ENCODE measurements around the gene SH3RF3.

SH3RF3 gene

DNA sequence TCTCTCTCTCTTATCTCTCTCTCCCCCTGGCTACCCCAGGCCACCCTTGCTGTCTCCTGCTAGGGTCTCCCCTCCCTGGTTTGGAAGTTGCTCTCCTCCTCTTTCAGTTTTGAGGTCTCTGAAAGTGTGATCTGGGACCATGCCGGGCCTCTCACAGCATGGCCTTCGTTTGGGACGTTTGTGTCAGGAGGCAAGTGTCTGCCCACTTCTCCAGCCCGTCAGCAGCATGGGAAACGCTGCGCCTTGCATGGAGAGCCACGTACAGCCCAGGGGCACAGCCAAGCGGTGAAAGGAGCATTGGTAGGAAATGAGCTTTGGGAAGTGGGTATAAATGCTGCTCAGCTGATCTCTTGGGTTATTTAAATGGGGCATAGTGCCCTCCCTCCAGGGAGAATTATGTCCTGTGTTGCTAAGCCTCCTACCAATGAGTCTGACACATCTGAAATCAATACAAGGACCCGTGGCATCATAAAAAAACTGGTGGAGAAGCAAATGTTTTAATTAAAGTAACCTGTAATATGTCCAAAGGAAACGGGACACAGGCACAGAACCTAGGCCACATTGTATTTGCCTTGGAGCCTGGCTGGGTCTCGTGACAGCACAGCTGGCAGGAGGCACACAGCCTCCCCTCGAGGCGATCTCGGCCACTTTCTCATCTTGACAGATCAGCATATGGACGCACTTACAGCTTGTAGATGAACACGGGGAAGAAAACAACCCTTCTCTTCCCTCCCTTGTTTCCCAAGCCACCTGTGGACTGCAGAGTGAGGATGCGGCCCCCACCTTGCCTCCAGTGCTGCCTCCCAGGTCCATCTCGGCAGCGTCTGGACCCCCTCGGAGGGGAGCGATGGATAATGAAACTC is 72.7 kb downstream of the SH3RF3 start:
- DNase-seq (ENCODE audit: low read depth in 2 of 2) = no peak

DNA sequence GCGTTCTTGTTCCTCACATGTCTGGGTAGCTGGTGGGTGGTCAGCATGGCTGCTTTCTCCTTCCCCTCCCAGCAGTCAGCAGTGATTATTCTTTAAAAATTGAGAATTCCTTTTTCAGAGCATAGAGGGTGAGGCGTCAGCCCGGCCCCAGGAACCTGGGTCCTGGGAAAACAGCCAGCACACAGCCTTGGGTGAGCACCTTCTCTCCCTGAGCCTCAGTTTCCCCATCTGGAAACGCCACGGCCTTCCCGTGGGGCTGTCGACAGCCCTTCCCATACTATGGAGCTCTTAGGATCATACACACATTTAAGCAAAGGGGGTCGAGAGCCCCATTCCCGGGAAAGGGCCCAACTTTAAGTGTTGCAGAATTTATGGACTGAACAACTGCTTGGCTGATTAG is 73.5 kb downstream of the SH3RF3 start:
- no peak for DNase-seq (ENCODE audit: low read depth in 2 of 2)

GRCh38 chr2:109203246-109204011 is 74.4 kb downstream of the SH3RF3 start:
- DNase-seq (ENCODE audit: low read depth in 2 of 2) = no peak

DNA sequence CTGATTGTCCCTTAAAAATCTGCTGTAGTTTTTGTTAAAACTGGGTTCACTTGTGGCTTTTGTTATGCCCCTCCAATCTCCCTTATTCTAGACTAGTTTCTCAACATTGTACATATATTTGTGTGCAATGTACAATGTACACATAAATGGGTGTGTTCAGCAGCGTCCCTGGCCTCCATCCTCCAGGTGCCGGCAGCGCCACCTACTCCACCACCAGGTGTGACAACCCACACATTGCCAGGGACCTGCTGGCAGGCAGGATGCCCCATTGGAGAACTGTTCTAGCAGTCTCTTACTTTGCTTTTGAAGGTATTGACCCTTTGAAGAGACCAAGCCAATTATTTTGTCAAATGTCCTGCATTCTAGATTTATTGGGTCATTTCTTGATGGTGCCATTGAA is 75.4 kb downstream of the SH3RF3 start:
- DNase-seq (ENCODE audit: low read depth in 2 of 2) = no peak

DNA sequence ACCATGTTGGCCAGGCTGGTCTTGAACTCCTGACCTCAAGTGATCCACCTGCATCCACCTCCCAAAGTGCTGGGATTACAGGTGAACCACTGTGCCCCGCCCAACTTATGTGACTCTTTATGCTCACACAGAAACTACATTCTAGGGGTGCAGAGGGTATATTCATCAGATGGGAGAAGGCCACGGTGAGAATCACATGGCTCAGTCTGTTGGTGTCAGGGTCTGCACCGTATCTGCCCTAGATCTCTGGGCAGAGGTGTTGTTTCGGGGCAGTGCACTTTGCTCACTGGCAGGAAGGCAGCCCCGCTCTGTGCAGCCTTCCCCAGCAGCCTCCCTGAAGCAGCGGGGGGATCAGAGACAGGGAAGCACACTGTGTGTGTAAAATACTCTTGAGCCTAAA is 76.4 kb downstream of the SH3RF3 start:
- no peak for DNase-seq (ENCODE audit: low read depth in 2 of 2)

- no peak for DNase-seq (ENCODE audit: low read depth in 2 of 2)
These were observed 77.7 kb downstream of the SH3RF3 start for GRCh38 chr2:109206569-109207146.

DNA sequence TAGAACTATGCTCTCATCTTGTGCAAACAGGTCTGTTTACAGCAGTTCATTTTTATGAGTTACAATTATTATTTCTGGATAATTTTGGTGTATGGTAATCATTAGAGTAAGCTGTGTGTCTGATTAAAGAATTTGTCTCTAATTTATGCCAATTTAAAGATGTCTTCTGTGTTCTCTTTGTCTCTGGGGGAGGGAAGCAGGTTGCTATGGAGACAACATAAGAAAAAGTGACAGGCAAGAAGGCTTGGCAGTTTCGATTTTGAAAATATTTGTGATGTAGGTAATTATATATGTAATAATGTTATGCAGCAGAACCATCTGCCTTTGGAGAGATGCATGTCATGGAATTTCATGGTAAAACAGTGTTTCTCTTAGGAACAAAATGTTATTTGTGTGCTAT is 78.2 kb downstream of the SH3RF3 start:
- DNase-seq (ENCODE audit: low read depth in 2 of 2) = no peak

- DNase-seq (ENCODE audit: low read depth in 2 of 2) = no peak
These were observed 79.3 kb downstream of the SH3RF3 start for GRCh38 chr2:109208071-109208950.

GRCh38 chr2:109208951-109209335 is 79.9 kb downstream of the SH3RF3 start:
- DNase-seq (ENCODE audit: low read depth in 2 of 2) = no peak

DNA sequence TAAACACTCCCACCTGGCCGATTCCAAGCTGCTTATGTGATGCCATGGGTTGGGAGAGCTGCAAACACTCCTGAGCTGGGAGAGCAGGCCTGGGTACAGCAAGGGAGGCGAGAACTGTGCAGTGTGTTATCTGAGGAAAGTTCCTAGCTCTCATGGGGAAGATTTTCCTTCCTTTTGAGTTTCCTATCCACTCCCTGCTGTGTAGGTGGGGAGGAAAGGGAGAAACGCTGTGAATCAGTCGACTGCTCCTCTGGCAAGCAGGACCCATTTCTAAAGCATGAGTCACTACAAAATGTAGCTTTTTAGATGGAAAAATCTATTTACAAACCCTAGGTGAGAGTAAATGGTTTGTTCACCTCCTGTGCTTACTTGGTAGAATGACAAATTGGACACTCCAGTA is 80.4 kb downstream of the SH3RF3 start:
- no peak for DNase-seq (ENCODE audit: low read depth in 2 of 2)

- DNase-seq (ENCODE audit: low read depth in 2 of 2) = no peak
These were observed 80.9 kb downstream of the SH3RF3 start for GRCh38 chr2:109209941-109210340.

GRCh38 chr2:109210431-109211200 is 81.6 kb downstream of the SH3RF3 start:
- DNase-seq (ENCODE audit: low read depth in 2 of 2) = no peak

- DNase-seq (ENCODE audit: low read depth in 2 of 2) = no peak
These were observed 82.3 kb downstream of the SH3RF3 start for GRCh38 chr2:109211315-109211714.

DNA sequence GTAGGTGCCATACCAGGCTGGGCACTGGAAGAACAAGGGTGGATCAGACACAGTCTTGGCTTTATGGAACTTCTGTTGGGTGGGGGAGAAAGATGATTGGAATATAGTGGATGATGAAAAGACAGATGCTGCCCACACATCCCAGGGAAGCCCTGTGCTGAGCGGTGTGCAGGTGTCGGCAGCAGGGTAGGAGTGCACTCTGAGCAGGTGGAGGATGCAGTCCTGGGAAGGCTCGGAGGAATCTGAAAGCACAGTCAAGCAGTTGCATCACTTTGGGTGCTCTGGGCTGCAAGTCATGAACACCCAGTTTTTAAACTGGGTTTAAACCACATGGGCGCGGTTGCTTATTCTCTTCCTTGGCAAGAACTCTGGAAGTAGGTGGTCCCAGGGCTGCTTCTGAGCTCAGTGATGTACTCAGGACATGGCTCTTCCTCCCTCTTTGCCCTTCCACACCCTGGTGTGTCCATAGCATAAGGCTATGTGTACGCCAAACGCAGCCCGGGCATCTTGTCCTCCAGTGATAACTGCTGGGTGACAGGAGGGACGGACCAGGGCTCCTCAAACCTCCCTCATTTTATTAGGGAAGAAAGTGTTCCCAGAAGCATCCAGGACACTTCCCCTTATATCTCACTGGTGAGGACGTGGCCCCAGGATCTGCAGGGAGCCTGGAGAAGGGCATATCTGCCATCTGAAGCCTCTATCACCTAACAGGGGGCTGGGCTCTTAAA is 84.0 kb downstream of the SH3RF3 start:
- no peak for DNase-seq (ENCODE audit: low read depth in 2 of 2)

DNA sequence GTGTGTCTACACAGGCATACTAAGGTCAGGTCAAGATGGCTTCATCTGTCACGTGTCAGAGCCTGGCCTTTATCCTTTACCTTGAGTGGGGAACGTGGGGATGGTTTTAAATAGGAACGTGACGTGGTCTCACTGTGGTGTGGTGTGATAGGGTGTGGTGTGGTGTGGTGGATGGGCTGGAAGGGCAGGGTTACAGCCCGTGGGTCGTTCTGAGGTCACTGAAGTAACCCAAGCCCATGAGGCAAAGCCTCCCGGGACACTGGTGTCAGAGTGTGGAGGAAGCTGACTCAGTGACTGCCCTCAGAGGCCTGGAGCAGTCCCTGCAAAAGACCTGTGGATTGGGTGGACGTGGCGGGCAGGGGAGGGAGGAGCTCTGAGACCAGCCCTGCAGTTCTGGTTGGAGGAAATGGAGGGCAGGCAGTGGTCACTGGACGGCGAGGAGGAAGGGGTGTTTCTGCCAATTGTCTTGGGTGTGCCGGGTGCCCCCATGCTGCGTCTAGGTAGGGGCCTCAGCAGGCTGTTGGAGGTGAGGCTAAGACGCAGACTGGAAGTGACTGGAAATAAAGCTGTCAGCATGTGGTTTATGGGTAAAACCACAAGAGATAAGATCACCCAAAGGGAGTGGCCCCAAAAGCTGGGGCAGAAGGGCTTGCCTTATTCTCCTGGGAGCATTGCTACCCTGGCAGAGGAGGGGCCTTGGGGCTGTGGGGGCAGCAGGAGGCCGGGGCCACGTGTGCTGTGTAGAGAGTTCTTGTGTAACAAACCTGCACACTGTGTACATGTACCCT is 84.8 kb downstream of the SH3RF3 start:
- peak; percentile 32 to 51 for DNase-seq (ENCODE audit: low read depth in 2 of 2)

GRCh38 chr2:109214651-109215371 is 85.8 kb downstream of the SH3RF3 start:
- DNase-seq (ENCODE audit: low read depth in 2 of 2) = no peak

DNA sequence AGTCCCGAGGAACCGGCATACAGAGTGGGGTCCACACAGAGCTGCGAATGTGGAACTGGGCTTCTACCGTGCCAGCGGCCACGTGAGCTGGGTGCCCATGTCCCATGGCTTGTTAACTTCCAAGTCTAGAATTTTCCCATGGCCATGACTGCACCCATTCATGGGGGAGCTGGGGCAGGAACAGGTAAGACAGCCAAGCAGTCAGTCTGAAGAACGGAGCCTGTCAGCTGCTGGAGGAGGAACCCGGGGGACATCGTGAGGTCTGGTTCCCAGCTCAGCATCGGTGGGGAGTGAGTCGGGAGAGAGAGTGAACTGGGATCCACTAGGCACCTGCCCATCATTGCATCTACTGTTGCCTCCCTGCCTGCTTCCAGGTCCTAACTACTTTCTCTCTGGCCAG is 86.9 kb downstream of the SH3RF3 start:
- DNase-seq (ENCODE audit: low read depth in 2 of 2) = no peak

DNA sequence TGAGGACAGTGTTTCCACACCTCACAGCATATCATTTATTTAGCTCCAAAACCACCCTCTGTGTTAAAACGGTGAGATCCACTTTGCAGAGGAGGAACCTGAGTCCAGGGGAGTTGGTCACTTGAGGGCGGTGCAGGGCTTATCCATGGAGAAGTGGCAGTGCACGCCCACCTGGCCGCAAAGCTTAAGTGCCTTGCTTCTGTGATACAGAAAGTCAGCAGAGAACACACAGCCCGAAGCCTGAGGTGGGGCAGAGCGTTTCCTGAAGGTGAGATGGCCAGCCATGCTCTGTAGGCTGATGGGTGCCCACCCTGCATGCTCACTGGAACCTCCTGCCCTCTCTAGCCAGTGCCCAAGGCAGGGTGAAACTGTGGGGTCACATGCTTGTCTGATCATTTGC is 87.3 kb downstream of the SH3RF3 start:
- no peak for DNase-seq (ENCODE audit: low read depth in 2 of 2)

All from stimulated activated CD8-positive, alpha-beta memory T cell treated with anti-CD3 and anti-CD28 coated beads, Interleukin-15, amount 100 ng/mL, for 4 hours (primary cell).